Muscle layer of colon (tissue), 2 donors: ENCODE measurements around the gene WDR13.
"Not testable (repeated sequence)": the region's sequence is repeated elsewhere in the genome, so short reads cannot be mapped to it uniquely, and the experiment has no call there.

Experiments
- H3K27ac ChIP-seq: one replicate; pipeline ENCODE4 v1.7.0; 2013; ENCODE audit warnings: low read depth, mild to moderate bottlenecking, low read length, moderate library complexity
- H3K27me3 ChIP-seq, 2 donors: one replicate each; pipeline ENCODE4 v1.7.0; 2013; ENCODE audit warnings: low read length in 2 of 2, mild to moderate bottlenecking in 2 of 2; ENCODE audit not compliant: insufficient read depth in 2 of 2, control insufficient read depth in 1 of 2
- H3K36me3 ChIP-seq: one replicate; pipeline ENCODE4 v1.7.0; 2013; ENCODE audit warnings: mild to moderate bottlenecking, low read length; ENCODE audit not compliant: insufficient read depth
- H3K4me1 ChIP-seq: one replicate; pipeline ENCODE4 v1.7.0; 2013; ENCODE audit warnings: mild to moderate bottlenecking, low read length; ENCODE audit not compliant: insufficient read depth
- H3K4me3 ChIP-seq, 2 donors: one replicate each; pipeline ENCODE4 v1.7.0; 2013; ENCODE audit warnings: low read length in 2 of 2, low read depth in 1 of 2, mild to moderate bottlenecking in 1 of 2, moderate library complexity in 1 of 2
- H3K9ac ChIP-seq: one replicate; pipeline ENCODE4 v1.7.0; 2013; ENCODE audit warnings: low read length
- H3K9me3 ChIP-seq: one replicate; pipeline ENCODE4 v1.7.0; 2013; ENCODE audit warnings: mild to moderate bottlenecking, low read length
- donor health status: abdominal sarcoma.
- donor health status: Adenocarcinoma of cecum.

WDR13 gene

GRCh38 chrX:48597353-48598264 lies at the start of gene WDR13:
WDR13 (plus strand) TSS chrX:48597492; CDS start chrX:48597997, 505 bp downstream.
- Histone ChIP-seq H3K4me3 (peak within 1 kb of the TSS; percentile 52 to 69), H3K4me1 (no peaks in the 10 kb centered on the region), H3K27ac (peak within 1 kb of the TSS; percentile 82), H3K9ac (peak within 1 kb of the TSS; percentile 70), H3K36me3 (peaks cover 18% of the 10 kb centered on the region), H3K9me3 (no peaks in the 10 kb centered on the region), H3K27me3 (no peaks in the 10 kb centered on the region)

- Histone ChIP-seq H3K36me3 (no peaks in the 10 kb centered on the region), H3K27ac (no peak overlapping the region), H3K4me3 (no peak overlapping the region)
Measured at GRCh38 chrX:48548871-48549270, 48.4 kb upstream of the WDR13 start.

DNA sequence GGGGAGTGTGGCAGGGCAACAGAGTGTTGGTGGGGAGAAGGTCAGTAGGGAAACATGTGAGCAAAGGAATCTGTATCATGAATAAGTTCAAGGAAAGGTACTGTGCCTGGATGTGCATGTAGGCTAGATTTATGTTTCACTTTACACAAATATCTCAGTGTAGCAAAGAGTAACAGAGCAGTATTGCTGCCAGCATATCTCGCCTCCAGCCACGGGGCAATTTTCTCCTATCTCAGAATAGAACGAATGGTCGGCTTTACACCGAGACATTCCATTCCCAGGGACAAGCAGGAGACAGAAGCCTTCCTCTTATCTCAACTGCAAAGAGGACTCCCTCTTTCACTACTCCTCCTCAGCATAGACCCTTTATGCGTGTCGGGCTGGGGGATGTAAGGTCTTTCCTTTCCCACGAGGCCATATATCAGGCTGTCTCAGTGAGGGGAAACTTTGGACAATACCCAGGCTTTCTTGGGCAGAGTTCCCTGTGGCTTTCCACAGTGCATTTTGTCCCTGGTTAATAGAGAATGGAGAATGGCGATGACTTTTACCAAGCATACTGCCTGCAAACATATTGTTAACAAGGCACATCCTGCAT lies 41.5 kb upstream of the WDR13 start:
- H3K27me3 ChIP-seq, H3K9me3 ChIP-seq, H3K4me1 ChIP-seq, H3K4me3 ChIP-seq, H3K27ac ChIP-seq, H3K9ac ChIP-seq: not testable (repeated sequence)
- peaks cover 23% of the 10 kb centered on the region for H3K36me3 ChIP-seq

More at GRCh38 chrX:48548871-48549270, 48.4 kb upstream of the WDR13 start:
- no peaks in the 10 kb centered on the region for H3K9me3 ChIP-seq
- H3K9ac ChIP-seq = no peak overlapping the region
- no peaks in the 10 kb centered on the region for H3K27me3 ChIP-seq
- H3K4me1 ChIP-seq = no peaks in the 10 kb centered on the region

DNA sequence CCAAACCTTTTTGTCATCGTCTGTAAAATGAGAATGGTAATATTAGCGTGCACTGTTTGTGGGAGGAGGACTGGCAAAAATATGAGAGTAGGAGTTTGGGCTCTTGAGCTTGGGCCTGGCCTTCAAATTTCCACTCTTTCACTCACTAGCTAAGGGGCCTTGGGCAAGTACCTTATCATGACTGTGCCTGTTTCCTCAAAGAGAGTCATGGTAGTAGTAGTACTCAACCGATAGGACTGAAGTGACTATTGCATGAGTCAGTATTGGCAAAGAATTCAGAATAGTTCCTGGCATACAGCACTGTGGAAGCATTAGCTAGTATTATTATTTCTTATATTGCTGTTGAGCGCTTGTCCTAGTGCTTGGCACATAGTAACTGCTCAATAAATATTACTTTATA lies 39.0 kb upstream of the WDR13 start:
- H3K9ac ChIP-seq = no peak overlapping the region
- H3K36me3 ChIP-seq = peaks cover 33% of the 10 kb centered on the region
- no peak overlapping the region for H3K27ac ChIP-seq
- no peak overlapping the region for H3K4me3 ChIP-seq
- no peaks in the 10 kb centered on the region for H3K9me3 ChIP-seq
- H3K27me3 ChIP-seq = no peaks in the 10 kb centered on the region
- H3K4me1 ChIP-seq = no peaks in the 10 kb centered on the region

DNA sequence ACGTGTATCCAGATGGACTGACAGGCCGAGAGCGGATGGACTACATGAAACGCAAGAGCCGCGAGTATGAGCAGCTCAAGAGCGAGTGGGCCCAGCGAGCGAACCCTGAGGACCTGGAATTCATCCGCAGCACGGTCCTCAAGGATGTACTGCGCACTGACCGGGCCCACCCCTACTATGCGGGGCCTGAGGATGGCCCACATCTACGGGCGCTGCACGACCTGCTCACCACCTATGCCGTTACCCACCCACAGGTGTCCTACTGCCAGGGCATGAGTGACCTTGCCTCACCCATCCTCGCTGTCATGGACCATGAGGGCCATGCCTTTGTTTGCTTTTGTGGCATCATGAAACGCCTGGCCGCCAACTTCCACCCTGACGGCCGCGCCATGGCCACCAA lies 37.7 kb upstream of the WDR13 start:
- Histone ChIP-seq H3K27me3 (no peaks in the 10 kb centered on the region), H3K4me3 (no peak overlapping the region), H3K27ac (no peak overlapping the region), H3K9me3 (no peaks in the 10 kb centered on the region), H3K36me3 (peaks cover 33% of the 10 kb centered on the region), H3K9ac (no peak overlapping the region), H3K4me1 (no peaks in the 10 kb centered on the region)

DNA sequence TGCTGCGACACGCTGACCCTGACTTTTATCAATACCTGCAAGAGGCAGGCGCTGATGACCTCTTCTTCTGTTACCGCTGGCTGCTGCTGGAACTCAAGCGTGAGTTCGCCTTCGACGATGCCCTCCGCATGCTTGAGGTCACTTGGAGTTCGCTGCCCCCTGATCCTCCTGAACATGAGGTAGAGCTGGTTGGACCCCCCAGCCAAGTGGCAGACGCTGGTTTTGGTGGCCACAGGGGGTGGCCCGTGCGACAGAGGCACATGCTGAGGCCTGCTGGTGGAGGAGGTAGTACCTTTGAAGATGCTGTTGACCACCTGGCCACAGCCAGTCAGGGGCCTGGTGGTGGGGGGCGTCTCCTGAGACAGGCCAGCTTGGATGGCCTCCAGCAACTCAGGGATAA lies 37.2 kb upstream of the WDR13 start:
- no peak overlapping the region for H3K4me3 ChIP-seq
- H3K27ac ChIP-seq = no peak overlapping the region
- H3K36me3 ChIP-seq = peaks cover 28% of the 10 kb centered on the region
- H3K4me1 ChIP-seq = no peaks in the 10 kb centered on the region
- H3K9me3 ChIP-seq = no peaks in the 10 kb centered on the region
- no peaks in the 10 kb centered on the region for H3K27me3 ChIP-seq
- H3K9ac ChIP-seq = no peak overlapping the region

DNA sequence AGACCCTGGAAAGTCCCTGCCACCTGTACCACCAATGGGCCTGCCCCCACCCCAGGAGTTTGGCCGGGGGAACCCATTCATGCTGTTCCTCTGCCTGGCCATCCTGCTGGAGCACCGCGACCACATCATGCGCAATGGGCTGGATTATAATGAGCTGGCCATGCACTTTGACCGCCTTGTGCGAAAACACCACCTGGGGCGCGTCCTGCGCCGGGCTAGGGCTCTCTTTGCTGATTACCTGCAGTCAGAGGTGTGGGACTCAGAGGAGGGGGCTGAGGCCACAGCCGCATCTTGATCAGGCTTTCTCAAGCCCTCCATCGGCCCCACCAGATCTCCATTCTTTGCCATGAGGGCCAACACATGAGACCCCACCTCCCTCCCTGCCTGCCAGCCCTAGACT lies 36.6 kb upstream of the WDR13 start:
- H3K9me3 ChIP-seq = no peaks in the 10 kb centered on the region
- H3K9ac ChIP-seq = no peak overlapping the region
- H3K27ac ChIP-seq = no peak overlapping the region
- no peaks in the 10 kb centered on the region for H3K4me1 ChIP-seq
- H3K4me3 ChIP-seq = no peak overlapping the region
- no peaks in the 10 kb centered on the region for H3K27me3 ChIP-seq
- peaks cover 25% of the 10 kb centered on the region for H3K36me3 ChIP-seq

GRCh38 chrX:48569958-48570357 lies 27.3 kb upstream of the WDR13 start:
- no peaks in the 10 kb centered on the region for H3K4me1 ChIP-seq
- H3K27me3 ChIP-seq = no peaks in the 10 kb centered on the region
- peaks cover under 1% of the 10 kb centered on the region for H3K36me3 ChIP-seq
- no peak overlapping the region for H3K9ac ChIP-seq
- H3K27ac ChIP-seq = no peak overlapping the region
- H3K9me3 ChIP-seq = no peaks in the 10 kb centered on the region
- H3K4me3 ChIP-seq = no peak overlapping the region

GRCh38 chrX:48573690-48574269 lies 23.5 kb upstream of the WDR13 start:
- Histone ChIP-seq H3K4me3 (peak overlapping the region; percentile 11 to 72), H3K27ac (peak overlapping the region; percentile 50), H3K9ac (no peak overlapping the region), H3K9me3 (no peaks in the 10 kb centered on the region), H3K36me3 (peaks cover 29% of the 10 kb centered on the region), H3K4me1 (peaks cover 14% of the 10 kb centered on the region), H3K27me3 (no peaks in the 10 kb centered on the region)

DNA sequence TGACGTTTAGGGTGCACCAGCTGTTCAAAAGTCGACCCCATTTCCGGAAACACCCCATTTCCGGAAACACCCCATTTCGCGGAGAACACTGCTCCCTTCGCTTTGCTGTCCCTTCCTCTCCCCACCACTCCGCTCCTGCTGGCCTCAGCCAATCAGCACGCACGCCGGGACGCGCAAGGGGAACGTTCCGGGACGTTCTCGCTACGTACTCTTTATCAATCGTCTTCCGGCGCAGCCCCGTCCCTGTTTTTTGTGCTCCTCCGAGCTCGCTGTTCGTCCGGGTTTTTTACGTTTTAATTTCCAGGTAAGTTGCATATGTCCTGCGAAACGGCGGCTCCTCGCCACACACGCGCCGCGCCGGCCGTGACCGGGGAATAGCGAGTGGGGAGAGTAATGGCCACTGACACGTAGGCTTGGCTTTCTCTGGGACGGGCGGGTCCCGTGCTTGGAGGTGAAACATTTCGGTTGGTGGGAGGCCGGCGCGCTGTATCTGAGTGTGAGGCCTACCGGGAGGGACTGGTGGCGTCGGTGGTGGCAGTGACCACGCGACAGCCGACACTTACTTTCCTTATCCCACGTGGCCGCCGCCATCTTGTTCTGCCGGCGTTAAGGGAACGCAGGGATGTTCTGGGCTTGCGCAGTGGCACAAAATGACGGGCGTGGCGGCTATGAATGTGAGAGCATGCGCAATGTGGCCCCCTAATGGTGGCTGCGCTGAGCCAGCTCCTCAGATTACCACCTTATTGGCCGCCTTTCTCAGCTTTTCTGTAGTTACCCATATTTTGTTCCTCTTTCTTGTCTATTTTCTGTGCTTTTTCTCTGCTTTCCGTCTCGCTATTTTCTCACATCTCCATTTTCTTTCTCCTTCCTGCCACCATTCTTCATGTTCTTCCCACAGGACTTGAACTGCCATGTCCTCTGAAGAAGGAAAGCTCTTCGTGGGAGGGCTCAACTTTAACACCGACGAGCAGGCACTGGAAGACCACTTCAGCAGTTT lies 22.7 kb upstream of the WDR13 start, which contains the start of gene RBM3:
RBM3 (plus strand) TSS at position 215 of the 997 bp plus-strand sequence; CDS start at position 912, 697 bp downstream.
- Histone ChIP-seq H3K27me3 (no peaks in the 10 kb centered on the region), H3K4me1 (peaks cover 14% of the 10 kb centered on the region), H3K4me3 (peak within 1 kb of the TSS; percentile 65 to 72), H3K36me3 (peaks cover 29% of the 10 kb centered on the region), H3K27ac (peak within 1 kb of the TSS; percentile 89), H3K9ac (peak within 1 kb of the TSS; percentile 54), H3K9me3 (no peaks in the 10 kb centered on the region)
